Skin epidermis (tissue), 12 donors: Measurements from ENCODE around the gene DDIT3.

Experiments used
- H3K27ac ChIP-seq, 21 experiments: fragments of 200-600 bp; sonication (generic) in 11 of 21; one replicate each; pipeline ENCODE4 v1.5.0; 2020; ENCODE audit warnings: mild to moderate bottlenecking in 3 of 21, inconsistent platforms in 2 of 21, moderate library complexity in 2 of 21
- H3K4me3 ChIP-seq, 7 experiments: fragments of 200-600 bp; sonication (generic) in 2 of 7; one replicate each; pipeline ENCODE4 v1.5.0; 2020; ENCODE audit warnings: inconsistent platforms in 2 of 7, mild to moderate bottlenecking in 2 of 7, moderate library complexity in 1 of 7

The DDIT3 gene

DNA sequence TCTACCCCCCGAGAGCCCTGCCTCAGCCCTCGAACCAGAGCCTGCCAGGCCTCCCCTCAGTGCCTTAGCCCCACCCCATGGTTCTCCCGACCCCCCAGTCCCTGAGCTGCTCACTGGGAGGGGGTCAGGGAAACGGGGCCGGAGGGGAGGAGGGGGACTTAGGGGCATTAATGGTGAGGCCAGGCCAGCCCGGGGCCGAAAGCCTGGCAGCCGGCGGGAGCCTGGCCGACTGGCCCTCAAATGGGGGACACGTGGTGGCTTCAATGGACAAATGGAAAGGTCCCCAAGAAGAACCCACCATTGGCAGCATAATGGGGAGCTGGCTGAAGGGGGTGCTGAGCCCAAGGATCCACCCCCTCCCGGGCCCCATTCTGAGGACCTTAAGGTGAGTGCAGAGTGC, 7.9 kb upstream of the DDIT3 start:
- H3K4me3 ChIP-seq, result no peak overlapping the region
- H3K27ac ChIP-seq, result no peak overlapping the region

- Histone ChIP-seq H3K27ac (peak overlapping the region in 3 of 21 experiments; percentile 17 to 37 (median 36)), H3K4me3 (no peak overlapping the region)
These were observed 6.9 kb upstream of the DDIT3 start for GRCh38 chr12:57527184-57527583.

GRCh38 chr12:57526477-57527126, 6.3 kb upstream of the DDIT3 start:
- H3K4me3 ChIP-seq, result no peak overlapping the region
- peak overlapping the region in 5 of 21 experiments; percentile 1 to 37 (median 23) for H3K27ac ChIP-seq

DNA sequence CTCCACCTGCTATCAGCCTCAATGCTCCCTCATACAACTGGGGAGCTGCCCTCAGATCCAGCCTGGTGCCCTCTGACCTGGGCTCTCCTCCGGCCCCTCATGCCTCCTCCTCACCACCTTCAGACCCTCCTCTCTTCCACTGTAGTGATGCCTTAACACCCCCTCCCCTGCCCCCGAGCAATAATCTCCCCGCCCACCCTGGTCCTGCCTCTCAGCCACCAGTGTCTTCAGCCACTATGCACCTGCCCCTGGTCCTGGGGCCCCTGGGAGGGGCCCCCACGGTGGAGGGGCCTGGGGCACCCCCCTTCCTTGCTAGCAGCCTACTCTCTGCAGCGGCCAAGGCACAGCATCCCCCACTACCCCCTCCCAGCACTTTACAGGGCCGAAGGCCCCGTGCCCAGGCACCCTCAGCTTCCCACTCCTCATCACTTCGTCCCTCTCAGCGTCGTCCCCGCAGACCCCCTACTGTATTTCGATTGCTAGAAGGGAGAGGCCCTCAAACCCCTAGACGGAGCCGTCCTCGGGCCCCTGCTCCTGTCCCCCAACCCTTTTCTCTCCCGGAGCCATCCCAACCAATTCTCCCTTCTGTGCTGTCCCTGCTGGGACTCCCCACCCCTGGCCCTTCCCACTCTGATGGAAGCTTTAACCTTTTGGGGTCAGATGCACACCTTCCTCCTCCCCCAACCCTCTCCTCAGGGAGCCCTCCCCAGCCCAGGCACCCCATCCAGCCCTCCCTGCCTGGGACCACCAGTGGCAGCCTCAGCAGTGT, 5.5 kb upstream of the DDIT3 start:
- Histone ChIP-seq H3K4me3 (no peak overlapping the region), H3K27ac (peak overlapping the region in 3 of 21 experiments; percentile 23 to 96 (median 51))

DNA sequence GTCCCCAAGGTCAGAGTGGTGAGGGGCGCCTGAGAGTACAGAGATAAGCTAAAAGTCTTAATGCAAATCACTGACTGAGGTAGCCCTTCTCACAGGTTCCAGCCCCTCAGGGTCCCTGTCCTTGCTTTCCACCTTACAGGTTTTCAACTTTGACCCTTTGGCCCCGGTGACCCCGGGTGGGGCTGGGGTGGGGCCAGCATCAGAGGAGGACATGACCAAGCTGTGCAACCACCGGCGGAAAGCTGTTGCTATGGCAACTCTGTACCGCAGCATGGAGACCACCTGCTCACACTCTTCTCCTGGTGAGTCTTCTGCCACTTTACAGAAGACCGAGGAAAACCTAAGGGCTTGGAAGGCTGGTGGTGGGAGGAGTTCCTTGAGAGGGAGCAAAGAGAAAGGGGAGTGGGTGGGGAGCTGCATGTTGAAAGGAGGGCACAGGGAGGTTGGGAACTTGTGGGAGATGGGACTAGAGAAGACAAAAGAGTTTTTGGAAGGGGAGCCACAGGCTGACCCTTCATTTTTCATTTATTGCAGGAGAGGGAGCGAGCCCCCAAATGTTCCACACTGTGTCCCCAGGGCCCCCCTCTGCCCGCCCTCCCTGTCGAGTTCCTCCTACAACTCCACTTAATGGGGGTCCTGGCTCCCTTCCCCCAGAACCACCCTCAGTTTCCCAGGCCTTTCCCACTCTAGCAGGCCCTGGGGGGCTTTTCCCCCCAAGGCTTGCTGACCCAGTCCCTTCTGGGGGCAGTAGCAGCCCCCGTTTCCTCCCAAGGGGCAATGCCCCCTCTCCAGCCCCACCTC, 4.7 kb upstream of the DDIT3 start:
- H3K4me3 ChIP-seq, result no peak overlapping the region
- H3K27ac ChIP-seq, result peak overlapping the region in 6 of 21 experiments; percentile 93 to 97 (median 96)

DNA sequence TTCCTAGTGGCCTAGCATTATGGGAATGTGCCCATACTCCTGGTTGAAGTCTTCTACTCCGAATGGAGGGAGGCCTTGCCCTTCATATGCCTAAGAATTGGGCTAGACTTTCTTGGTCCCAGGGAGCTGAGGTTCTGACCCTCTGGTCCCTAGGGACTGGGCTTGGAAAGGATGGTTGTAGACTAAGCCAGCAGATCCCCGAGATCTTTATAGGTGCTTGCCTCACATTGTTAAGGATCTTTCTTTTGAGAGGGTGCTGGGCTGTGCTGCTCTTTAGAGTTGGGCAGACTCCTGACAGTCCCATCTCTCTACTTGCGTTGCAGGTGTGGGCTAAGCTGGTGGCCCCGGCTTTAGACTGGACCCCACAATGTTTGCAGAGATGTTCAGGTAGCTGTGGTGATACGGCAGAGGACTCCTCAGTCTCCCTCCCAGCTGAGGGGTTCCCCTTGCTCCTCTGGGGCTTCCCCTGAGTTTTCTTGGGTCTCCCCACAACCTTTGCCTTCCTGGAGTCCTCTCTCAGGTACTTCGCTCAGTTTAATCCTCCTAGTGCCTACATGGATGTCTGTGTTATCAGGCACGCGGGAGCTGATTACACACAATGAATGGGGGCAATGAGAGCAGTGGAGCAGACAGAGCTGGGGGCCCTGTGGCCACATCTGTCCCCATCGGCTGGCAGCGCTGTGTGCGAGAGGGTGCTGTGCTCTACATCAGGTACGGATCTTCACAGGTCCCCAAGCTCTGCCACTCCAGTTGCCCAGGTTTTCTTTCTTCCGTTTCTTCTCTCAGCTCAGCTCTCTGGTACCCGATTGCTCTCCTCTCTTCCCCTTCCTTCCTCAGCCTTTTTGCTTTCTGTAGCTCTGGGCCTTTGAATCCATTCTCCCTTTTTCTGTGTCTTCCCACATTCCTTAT, 3.6 kb upstream of the DDIT3 start:
- H3K27ac ChIP-seq, result peak overlapping the region in 19 of 21 experiments; percentile 89 to 99 (median 96)
- peak overlapping the region; percentile 61 to 85 (median 67) for H3K4me3 ChIP-seq

GRCh38 chr12:57522887-57523705, 2.8 kb upstream of the DDIT3 start:
- H3K4me3 ChIP-seq, result peak overlapping the region; percentile 61 to 85 (median 67)
- H3K27ac ChIP-seq, result peak overlapping the region; percentile 89 to 99 (median 96)

DNA sequence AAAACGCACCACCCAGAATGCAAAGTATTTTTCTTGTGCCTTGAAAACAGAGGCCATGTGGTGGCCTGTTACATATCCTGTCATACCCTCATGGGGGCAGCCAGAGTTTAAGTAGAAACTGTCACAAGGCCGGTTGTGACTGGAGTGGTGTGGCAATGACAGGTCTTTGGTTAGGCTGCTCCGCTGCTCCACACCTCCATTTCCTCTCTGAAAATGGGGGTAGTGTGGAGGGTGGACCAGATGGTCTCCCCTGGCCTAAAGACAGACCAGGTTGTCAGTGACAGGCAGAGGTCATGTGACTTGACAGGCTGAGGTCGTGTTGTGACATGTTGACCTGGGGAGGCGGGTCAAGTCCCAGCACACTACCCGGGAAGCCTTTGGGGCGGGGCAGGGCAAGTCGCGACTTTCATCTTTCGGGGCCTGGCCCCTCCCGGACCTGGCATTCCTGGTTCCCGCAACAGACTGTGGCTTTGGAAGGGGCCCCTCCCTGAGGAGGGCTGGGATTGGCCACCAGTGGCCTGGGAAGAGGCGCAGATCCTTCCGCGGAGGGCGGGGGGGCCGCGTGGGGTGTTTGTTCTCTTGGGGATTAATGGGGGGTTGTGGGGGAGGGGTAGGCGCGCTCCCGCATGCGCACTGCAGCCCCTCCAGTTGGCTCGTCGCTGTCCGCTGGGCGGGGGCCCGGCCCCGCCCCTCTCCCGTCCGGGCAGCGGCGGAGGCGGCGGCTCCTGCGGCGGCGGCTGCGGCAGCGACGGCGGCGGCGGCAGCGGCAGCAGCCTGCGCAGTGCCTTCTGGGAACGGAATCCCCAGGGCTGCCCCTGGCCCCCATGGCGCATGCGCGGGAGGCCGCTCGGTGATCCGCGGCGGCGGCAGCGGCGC, 1.9 kb upstream of the DDIT3 start, which contains the start of gene MBD6:
Gene MBD6 (plus strand): TSS at position 814 of the 876 bp plus-strand sequence. CDS start 1,480 bp downstream, outside the sequence.
- H3K4me3 ChIP-seq, result peak within 1 kb of the TSS; percentile 61 to 85 (median 67)
- H3K27ac ChIP-seq, result peak within 1 kb of the TSS; percentile 89 to 99 (median 96)

- Histone ChIP-seq H3K27ac (peak overlapping the region; percentile 24 to 99 (median 96)), H3K4me3 (peak overlapping the region in 4 of 7 experiments; percentile 61 to 85 (median 68))
These were observed 1.3 kb upstream of the DDIT3 start for GRCh38 chr12:57521525-57522010.

- Histone ChIP-seq H3K27ac (peak overlapping the region; percentile 67 to 99 (median 95)), H3K4me3 (peak overlapping the region; percentile 59 to 90 (median 67))
These were observed 590 bp downstream of the DDIT3 start for GRCh38 chr12:57519796-57520052.

- peak overlapping the region in 19 of 21 experiments; percentile 88 to 99 (median 95) for H3K27ac ChIP-seq
- peak overlapping the region; percentile 59 to 90 (median 67) for H3K4me3 ChIP-seq
These were observed 1.2 kb downstream of the DDIT3 start for GRCh38 chr12:57518920-57519795.

DNA sequence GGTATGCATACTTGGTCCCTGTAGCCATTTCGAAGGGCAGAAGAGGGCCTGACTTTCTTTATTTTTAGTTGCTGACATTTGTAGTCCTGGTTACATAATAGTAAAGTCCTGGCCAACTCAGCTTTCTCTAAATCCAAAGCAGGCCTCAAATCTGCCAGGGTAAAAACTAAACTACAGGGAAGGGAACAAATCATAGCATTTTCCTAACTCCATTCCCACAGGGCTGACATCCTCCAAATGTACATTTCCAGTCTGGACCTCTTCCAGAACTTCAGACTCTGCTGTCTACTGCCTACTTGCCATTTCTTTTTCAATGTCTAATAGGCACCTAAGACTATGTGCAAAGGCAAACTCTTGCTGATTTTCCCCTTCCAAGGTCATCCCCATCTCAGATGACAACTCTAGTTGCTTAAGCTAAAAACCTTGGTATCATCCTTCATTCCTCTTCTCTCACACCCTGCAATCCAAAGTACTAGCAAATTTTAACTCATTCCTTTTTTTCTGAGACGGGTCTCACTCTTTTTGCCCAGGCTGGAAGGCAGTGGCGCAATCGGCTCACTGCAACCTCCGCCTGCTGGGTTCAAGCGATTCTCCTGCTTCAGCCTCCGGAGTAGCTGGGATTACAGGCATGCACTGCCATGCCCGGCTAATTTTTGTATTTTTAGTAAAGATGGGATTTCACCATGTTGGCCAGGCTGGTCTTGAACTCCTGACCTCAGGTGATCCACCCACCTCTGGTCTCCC, 2.0 kb downstream of the DDIT3 start:
- peak overlapping the region in 16 of 21 experiments; percentile 2 to 99 (median 66) for H3K27ac ChIP-seq
- peak overlapping the region; percentile 59 to 90 (median 67) for H3K4me3 ChIP-seq

GRCh38 chr12:57517718-57518117, 2.6 kb downstream of the DDIT3 start:
- Histone ChIP-seq H3K27ac (peak overlapping the region in 12 of 21 experiments; percentile 2 to 98 (median 48)), H3K4me3 (peak overlapping the region in 1 of 7 experiments; percentile 77)

- Histone ChIP-seq H3K27ac (peak overlapping the region in 9 of 21 experiments; percentile 2 to 98 (median 43)), H3K4me3 (no peak overlapping the region)
These were observed 3.1 kb downstream of the DDIT3 start for GRCh38 chr12:57517187-57517586.

GRCh38 chr12:57516617-57517153, 3.6 kb downstream of the DDIT3 start:
- peak overlapping the region in 2 of 21 experiments; percentile 19 to 33 for H3K27ac ChIP-seq

More at GRCh38 chr12:57516617-57517153, 3.6 kb downstream of the DDIT3 start:
- no peak overlapping the region for H3K4me3 ChIP-seq
